CD8-positive, alpha-beta memory T cell (primary cell): Measurements from ENCODE around the gene XPO4. TPM values are rescaled to one million over a fixed set of nuclear protein-coding genes. Genes with fewer than 3 reads are reported as not detected.

Experiments
- CTCF ChIA-PET: fragments of 350-600 bp; sonication (Branson Sonifier 250); formaldehyde crosslinking; loops from one replicate; lab custom pipeline; 2021; ENCODE audit warnings: antibody characterized with exemption; lab: Charles Lee
- POLR2A ChIA-PET: fragments of 350-600 bp; sonication (Branson Sonifier 250); formaldehyde crosslinking; loops from one replicate; lab custom pipeline; 2021; ENCODE audit warnings: antibody characterized with exemption; lab: Charles Lee
- DNase-seq, 5 donors: peaks; one replicate each; pipeline versions ENCODE4 v3.0.0 to v3.0.0-alpha.2; 2020 to 2022; ENCODE audit warnings: mixed read lengths in 1 of 5
- H3K27ac ChIP-seq: one replicate; pipeline ENCODE4 v1.7.0; 2013; ENCODE audit warnings: low read depth, mild to moderate bottlenecking, low read length, moderate library complexity
- H3K27me3 ChIP-seq: 2 replicates; pipeline ENCODE4 v1.7.0; 2013; ENCODE audit warnings: low read length, mild to moderate bottlenecking; ENCODE audit not compliant: insufficient read depth, poor library complexity, severe bottlenecking
- H3K36me3 ChIP-seq: 2 replicates; pipeline ENCODE4 v1.7.0; 2013; ENCODE audit warnings: mild to moderate bottlenecking, low read length, moderate library complexity; ENCODE audit not compliant: insufficient read depth
- H3K4me1 ChIP-seq: 2 replicates; pipeline ENCODE4 v1.7.0; 2013; ENCODE audit warnings: mild to moderate bottlenecking, low read length, moderate library complexity; ENCODE audit not compliant: insufficient read depth
- H3K4me3 ChIP-seq: 2 replicates; pipeline ENCODE4 v1.7.0; 2013; ENCODE audit warnings: mild to moderate bottlenecking, low read length
- H3K9me3 ChIP-seq: 2 replicates; pipeline ENCODE4 v1.7.0; 2013; ENCODE audit warnings: mild to moderate bottlenecking, low read length
- H3K27ac Mint-ChIP-seq, 8 donors: one replicate each; pipeline ENCODE4 v1.8.0; 2020 to 2021; ENCODE audit warnings: mixed read lengths in 8 of 8, mild to moderate bottlenecking in 6 of 8, inconsistent platforms in 3 of 8, moderate library complexity in 3 of 8
- H3K27me3 Mint-ChIP-seq, 2 donors: one replicate each; pipeline ENCODE4 v1.8.0; 2020 to 2021; ENCODE audit warnings: mixed read lengths in 2 of 2, mild to moderate bottlenecking in 1 of 2, moderate library complexity in 1 of 2
- H3K36me3 Mint-ChIP-seq, 3 donors: one replicate each; pipeline ENCODE4 v1.8.0; 2020 to 2021; ENCODE audit warnings: mixed read lengths in 3 of 3, inconsistent platforms in 1 of 3, mild to moderate bottlenecking in 1 of 3
- H3K4me1 Mint-ChIP-seq, 3 donors: one replicate each; pipeline ENCODE4 v1.8.0; 2020 to 2021; ENCODE audit warnings: mixed read lengths in 3 of 3, inconsistent platforms in 1 of 3, mild to moderate bottlenecking in 1 of 3
- H3K4me3 Mint-ChIP-seq, 7 donors: one replicate each; pipeline ENCODE4 v1.8.0; 2020 to 2021; ENCODE audit warnings: mixed read lengths in 7 of 7, mild to moderate bottlenecking in 6 of 7, moderate library complexity in 4 of 7, inconsistent platforms in 2 of 7
- H3K9me3 Mint-ChIP-seq, 5 donors: one replicate each; pipeline ENCODE4 v1.8.0; 2020 to 2022; ENCODE audit warnings: mixed read lengths in 5 of 5, mild to moderate bottlenecking in 3 of 5, moderate library complexity in 2 of 5, inconsistent platforms in 1 of 5
- polyA plus RNA-seq: library from polyadenylated mRNA; unstranded; fragments of 300-500 nt; fragmentation: Illumina TruSeq; gene quantifications from one replicate; pipeline ENCODE4 v1.2.3, GENCODE V29; 2021
- total RNA-seq, 2 experiments: library from RNA; stranded (reverse); gene quantifications; one replicate each; pipeline ENCODE4 v1.2.3, GENCODE V29; 2021

XPO4 gene
- total and polyA plus RNA-seq, 3 experiments from 2014 or later = 6.9 to 30.4 (median 30.3) TPM

- no peaks in the 10 kb centered on the region for H3K27me3 ChIP-seq
- Mint-ChIP-seq H3K4me3 (no peak overlapping the region), H3K4me1 (peaks cover 0 to 4% (median 0%) of the 10 kb centered on the region in 3 donors), H3K9me3 (no peaks in the 10 kb centered on the region), H3K36me3 (no peaks in the 10 kb centered on the region), H3K27ac (no peak overlapping the region), H3K27me3 (peaks cover 8 to 22% of the 10 kb centered on the region in 2 donors)
- no peaks in the 10 kb centered on the region for H3K4me1 ChIP-seq
- no peak overlapping the region for H3K4me3 ChIP-seq
- H3K36me3 ChIP-seq = no peaks in the 10 kb centered on the region
- POLR2A ChIA-PET = no interaction called here
- H3K9me3 ChIP-seq = no peaks in the 10 kb centered on the region
- DNase-seq = no peak
- H3K27ac ChIP-seq = no peak overlapping the region
- CTCF ChIA-PET = no interaction called here
Observed at GRCh38 chr13:20908714-20909497, 6.4 kb upstream of the XPO4 start.

GRCh38 chr13:20904908-20905307 lies 2.4 kb upstream of the XPO4 start:
- ChIA-PET CTCF (no interaction called here), POLR2A (no interaction called here)

GRCh38 chr13:20903164-20903475 lies 574 bp upstream of the XPO4 start:
- no peaks in the 10 kb centered on the region for H3K27me3 ChIP-seq
- Mint-ChIP-seq H3K9me3 (no peaks in the 10 kb centered on the region), H3K4me1 (peaks cover 30 to 44% (median 34%) of the 10 kb centered on the region in 3 donors), H3K27ac (peak overlapping the region; percentile 82 to 98 (median 94)), H3K4me3 (peak overlapping the region; percentile 88 to 98 (median 93)), H3K36me3 (peaks cover 0 to 24% (median 0%) of the 10 kb centered on the region in 3 donors), H3K27me3 (peaks cover under 1 to 4% of the 10 kb centered on the region in 2 donors)
- peak overlapping the region; percentile 68 for H3K4me3 ChIP-seq
- H3K36me3 ChIP-seq = no peaks in the 10 kb centered on the region
- no peak for DNase-seq
- ChIA-PET CTCF (interaction anchor here (1.3 kb wide), 1 partner anchor 70 kb away, joined by 3 read pairs; no protein-coding TSS in a partner anchor), POLR2A (interaction anchor here (0.6 to 2.5 kb wide), 2 partner anchors 12 to 794 kb away, joined by 3 to 16 read pairs; no protein-coding TSS in a partner anchor)
- no peaks in the 10 kb centered on the region for H3K9me3 ChIP-seq
- peak overlapping the region; percentile 84 for H3K27ac ChIP-seq
- peaks cover 18% of the 10 kb centered on the region for H3K4me1 ChIP-seq

More at GRCh38 chr13:20904908-20905307, 2.4 kb upstream of the XPO4 start:
- peaks cover 18% of the 10 kb centered on the region for H3K4me1 ChIP-seq
- DNase-seq = no peak
- no peaks in the 10 kb centered on the region for H3K9me3 Mint-ChIP-seq
- H3K4me1 Mint-ChIP-seq = peaks cover 16 to 27% (median 17%) of the 10 kb centered on the region in 3 donors
- peak overlapping the region in 3 of 7 donors; percentile 42 to 97 (median 73) for H3K4me3 Mint-ChIP-seq
- peaks cover 4 to 12% of the 10 kb centered on the region in 2 donors for H3K27me3 Mint-ChIP-seq
- H3K36me3 Mint-ChIP-seq = peaks cover 0 to 12% (median 0%) of the 10 kb centered on the region in 3 donors
- H3K9me3 ChIP-seq = no peaks in the 10 kb centered on the region
- no peak overlapping the region for H3K4me3 ChIP-seq
- H3K27me3 ChIP-seq = no peaks in the 10 kb centered on the region
- H3K36me3 ChIP-seq = no peaks in the 10 kb centered on the region
- no peak overlapping the region for H3K27ac ChIP-seq
- no peak overlapping the region for H3K27ac Mint-ChIP-seq

- H3K36me3 ChIP-seq = no peaks in the 10 kb centered on the region
- no peaks in the 10 kb centered on the region for H3K27me3 ChIP-seq
- H3K36me3 Mint-ChIP-seq = peaks cover 0 to 24% (median 0%) of the 10 kb centered on the region in 3 donors
- no peaks in the 10 kb centered on the region for H3K9me3 Mint-ChIP-seq
- H3K9me3 ChIP-seq = no peaks in the 10 kb centered on the region
- H3K4me1 Mint-ChIP-seq = peaks cover 34 to 54% (median 40%) of the 10 kb centered on the region in 3 donors
- H3K27me3 Mint-ChIP-seq = peaks cover 0 to 2% of the 10 kb centered on the region in 2 donors
- peak overlapping the region; percentile 92 to 97 (median 94) for H3K4me3 Mint-ChIP-seq
- H3K4me1 ChIP-seq = peaks cover 18% of the 10 kb centered on the region
- peak overlapping the region; percentile 88 for H3K4me3 ChIP-seq
- ChIA-PET CTCF (interaction anchor here (1.3 to 1.5 kb wide), 3 partner anchors 10 to 198 kb away, joined by 3 read pairs; partner anchors contain the start of gene IL17D), POLR2A (interaction anchor here (0.9 to 2.5 kb wide), 4 partner anchors 10 to 426 kb away, joined by 3 to 16 read pairs (median 4); partner anchors contain the start of gene EEF1AKMT1)
- peak overlapping the region; percentile 82 to 98 (median 94) for H3K27ac Mint-ChIP-seq
- peak in 1 of 5 donors; percentile 2 for DNase-seq
- peak overlapping the region; percentile 84 for H3K27ac ChIP-seq
Observed at GRCh38 chr13:20901668-20902437, 693 bp downstream of the XPO4 start.

- Histone ChIP-seq H3K27me3 (no peaks in the 10 kb centered on the region), H3K9me3 (no peaks in the 10 kb centered on the region), H3K36me3 (no peaks in the 10 kb centered on the region), H3K27ac (no peak overlapping the region), H3K4me1 (peaks cover 14% of the 10 kb centered on the region), H3K4me3 (no peak overlapping the region)
- Mint-ChIP-seq H3K27me3 (no peaks in the 10 kb centered on the region), H3K36me3 (peaks cover 0 to 14% (median 0%) of the 10 kb centered on the region in 3 donors), H3K9me3 (no peaks in the 10 kb centered on the region), H3K4me3 (no peak overlapping the region), H3K27ac (no peak overlapping the region), H3K4me1 (peaks cover 40 to 74% (median 61%) of the 10 kb centered on the region in 3 donors)
- DNase-seq = no peak
- ChIA-PET POLR2A (no interaction called here), CTCF (interaction anchor here (0.9 kb wide), 1 partner anchor 697 kb away, joined by 3 read pairs; no protein-coding TSS in a partner anchor)
Observed at GRCh38 chr13:20894245-20894644, 8.3 kb downstream of the XPO4 start.

GRCh38 chr13:20891768-20892167 lies 10.8 kb downstream of the XPO4 start:
- Histone ChIP-seq H3K27me3 (no peaks in the 10 kb centered on the region), H3K4me1 (peaks cover 14% of the 10 kb centered on the region), H3K36me3 (no peaks in the 10 kb centered on the region), H3K9me3 (no peaks in the 10 kb centered on the region), H3K27ac (no peak overlapping the region), H3K4me3 (no peak overlapping the region)
- Mint-ChIP-seq H3K4me3 (peak overlapping the region in 5 of 7 donors; percentile 24 to 72 (median 63)), H3K27ac (peak overlapping the region in 3 of 8 donors; percentile 63 to 85 (median 75)), H3K4me1 (peaks cover 30 to 59% (median 47%) of the 10 kb centered on the region in 3 donors), H3K9me3 (no peaks in the 10 kb centered on the region), H3K36me3 (peaks cover 0 to 11% (median 0%) of the 10 kb centered on the region in 3 donors), H3K27me3 (no peaks in the 10 kb centered on the region)
- CTCF ChIA-PET = interaction anchor here (0.6 to 1.8 kb wide), 2 partner anchors 9 to 663 kb away, joined by 3 to 5 read pairs; no protein-coding TSS in a partner anchor
- POLR2A ChIA-PET = interaction anchor here (1.7 kb wide), 1 partner anchor 10 kb away, joined by 16 read pairs; the partner anchor contains the start of gene XPO4
- peak in 2 of 5 donors; percentile 22 to 47 for DNase-seq

GRCh38 chr13:20891034-20891433 lies 11.5 kb downstream of the XPO4 start:
- H3K4me1 ChIP-seq = peaks cover 14% of the 10 kb centered on the region
- no peaks in the 10 kb centered on the region for H3K27me3 Mint-ChIP-seq
- peak overlapping the region in 1 of 7 donors; percentile 54 for H3K4me3 Mint-ChIP-seq
- H3K36me3 Mint-ChIP-seq = peaks cover 0 to 13% (median 0%) of the 10 kb centered on the region in 3 donors
- peak in 1 of 5 donors; percentile 7 for DNase-seq
- no peaks in the 10 kb centered on the region for H3K9me3 ChIP-seq
- H3K27ac Mint-ChIP-seq = peak overlapping the region in 4 of 8 donors; percentile 42 to 75 (median 66)
- H3K27me3 ChIP-seq = no peaks in the 10 kb centered on the region
- ChIA-PET CTCF (interaction anchor here (1.8 kb wide), 1 partner anchor 10 kb away, joined by 5 read pairs; no protein-coding TSS in a partner anchor), POLR2A (interaction anchor here (0.6 to 1.7 kb wide), 2 partner anchors 11 to 543 kb away, joined by 7 to 16 read pairs; partner anchors contain the start of gene XPO4)
- no peaks in the 10 kb centered on the region for H3K9me3 Mint-ChIP-seq
- H3K27ac ChIP-seq = no peak overlapping the region
- no peaks in the 10 kb centered on the region for H3K36me3 ChIP-seq
- H3K4me1 Mint-ChIP-seq = peaks cover 27 to 53% (median 41%) of the 10 kb centered on the region in 3 donors
- no peak overlapping the region for H3K4me3 ChIP-seq
